ENCODE measurements around the gene CLCN5.
A peak's percentile ranks its signal among the peaks of the same experiment; 100 is the strongest.

The CLCN5 gene

GRCh38 chrX:49922291-49923241 is at the start of gene CLCN5:
TSS of gene CLCN5 (plus strand) at chrX:49922596. CDS start at chrX:49925299, 2,703 bp downstream.
- peak; percentile 97 for DNase-seq

DNA sequence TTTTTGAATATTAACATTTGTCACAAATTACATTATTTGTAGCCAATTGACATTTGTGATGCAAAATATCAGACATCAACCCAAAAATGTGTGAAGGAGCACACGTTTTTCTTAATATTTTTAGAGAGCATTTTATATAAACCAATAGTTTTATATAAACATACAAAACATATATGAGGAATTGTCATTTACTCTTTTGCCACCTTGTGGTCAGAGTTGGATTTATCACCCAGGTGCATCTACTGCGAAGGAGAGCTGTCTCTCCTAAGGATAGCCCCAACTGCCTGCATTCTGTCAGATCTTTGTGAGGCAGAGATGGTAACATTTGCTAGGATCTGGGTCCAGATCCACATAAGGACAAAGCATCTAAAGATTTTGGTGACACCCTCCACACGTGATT is 45.6 kb upstream of the CLCN5 start:
- DNase-seq: no peak

DNA sequence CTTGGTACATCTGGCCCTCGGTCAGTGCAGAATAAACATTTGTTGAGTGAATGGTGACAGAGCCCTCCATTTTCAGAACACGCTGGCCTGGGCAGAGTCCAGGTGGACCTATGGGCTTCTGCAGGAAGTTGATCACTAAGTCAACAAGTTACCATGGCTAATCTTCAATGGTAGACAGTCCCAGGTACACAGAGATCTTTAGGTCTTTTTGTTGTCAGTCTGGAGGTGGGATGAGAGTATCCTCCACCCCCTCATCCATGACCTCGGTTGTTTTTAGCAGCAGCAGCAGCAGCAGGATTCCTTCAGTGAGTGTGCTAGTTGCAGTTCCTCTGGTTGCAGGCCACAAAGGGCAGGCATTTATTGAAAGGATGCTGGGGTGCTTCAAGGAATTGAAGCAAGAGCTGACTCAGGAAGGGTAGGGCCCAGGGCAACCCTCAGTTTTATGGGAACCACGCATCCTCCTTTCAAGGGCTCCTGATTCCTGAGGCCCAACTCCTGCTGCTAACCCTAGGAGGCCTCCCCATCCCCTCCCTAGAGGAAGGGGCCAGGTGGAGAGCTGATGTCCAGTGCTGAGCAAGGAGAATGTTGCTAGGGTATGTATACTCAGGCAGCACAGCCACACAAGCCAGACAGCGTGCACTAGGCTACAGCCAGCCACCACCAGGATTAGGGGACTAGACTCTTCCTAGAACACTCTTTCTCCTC is 44.8 kb upstream of the CLCN5 start:
- DNase-seq: no peak

- no peak for DNase-seq
Observed at GRCh38 chrX:49878128-49878833, 44.1 kb upstream of the CLCN5 start.

- peak; percentile 84 for DNase-seq
Observed at GRCh38 chrX:49878834-49879655, 43.4 kb upstream of the CLCN5 start, which contains the start of gene USP27X. TSS of gene USP27X (plus strand) at chrX:49879484. CDS start at chrX:49880308, 824 bp downstream.

DNA sequence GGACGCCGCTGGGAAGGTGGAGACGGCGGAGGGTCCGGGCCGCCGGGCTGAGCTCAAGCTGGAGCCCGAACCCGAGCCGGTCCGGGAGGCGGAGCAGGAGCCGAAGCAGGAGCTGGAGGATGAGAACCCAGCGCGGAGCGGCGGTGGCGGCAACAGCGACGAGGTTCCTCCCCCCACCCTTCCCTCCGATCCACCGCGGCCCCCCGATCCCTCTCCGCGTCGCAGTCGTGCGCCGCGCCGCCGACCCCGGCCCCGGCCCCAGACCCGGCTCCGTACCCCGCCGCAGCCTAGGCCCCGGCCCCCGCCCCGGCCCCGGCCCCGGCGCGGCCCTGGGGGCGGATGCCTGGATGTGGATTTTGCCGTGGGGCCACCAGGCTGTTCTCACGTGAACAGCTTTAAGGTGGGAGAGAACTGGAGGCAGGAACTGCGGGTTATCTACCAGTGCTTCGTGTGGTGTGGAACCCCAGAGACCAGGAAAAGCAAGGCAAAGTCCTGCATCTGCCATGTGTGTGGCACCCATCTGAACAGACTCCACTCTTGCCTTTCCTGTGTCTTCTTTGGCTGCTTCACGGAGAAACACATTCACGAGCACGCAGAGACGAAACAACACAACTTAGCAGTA is 42.6 kb upstream of the CLCN5 start:
- no peak for DNase-seq

GRCh38 chrX:49880668-49881067 is 41.7 kb upstream of the CLCN5 start:
- no peak for DNase-seq

DNA sequence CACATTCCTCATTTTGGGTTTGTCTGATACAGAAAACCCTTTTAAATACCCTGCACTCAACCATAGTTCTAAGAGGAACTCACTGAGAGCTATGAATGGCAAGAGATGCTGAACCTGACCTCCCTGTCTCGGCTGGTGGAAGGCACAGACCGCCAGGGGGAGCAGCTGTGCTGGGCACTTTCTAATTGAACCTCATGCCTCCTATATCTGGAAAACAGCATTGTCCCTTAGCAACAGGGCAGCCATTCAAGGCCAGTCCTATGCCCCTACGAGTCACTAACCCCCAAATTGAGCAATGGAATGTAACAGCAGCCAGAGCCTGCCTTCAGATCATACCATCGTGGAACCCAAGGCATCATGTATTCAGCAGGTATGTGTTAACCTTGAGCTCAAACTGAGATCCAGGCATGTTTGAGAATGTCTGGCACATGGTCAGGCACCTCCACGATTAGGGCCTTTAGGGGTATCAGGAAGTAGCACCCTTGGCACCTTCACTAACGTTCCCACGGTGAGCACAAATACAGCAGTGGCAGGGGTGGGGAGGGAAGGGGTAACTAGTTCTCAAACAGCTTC is 38.0 kb upstream of the CLCN5 start:
- no peak for DNase-seq

GRCh38 chrX:49892542-49892941 is 29.9 kb upstream of the CLCN5 start:
- DNase-seq: no peak

- no peak for DNase-seq
Observed at GRCh38 chrX:49896951-49897350, 25.4 kb upstream of the CLCN5 start.

- no peak for DNase-seq
Observed at GRCh38 chrX:49901048-49901447, 21.3 kb upstream of the CLCN5 start.

DNA sequence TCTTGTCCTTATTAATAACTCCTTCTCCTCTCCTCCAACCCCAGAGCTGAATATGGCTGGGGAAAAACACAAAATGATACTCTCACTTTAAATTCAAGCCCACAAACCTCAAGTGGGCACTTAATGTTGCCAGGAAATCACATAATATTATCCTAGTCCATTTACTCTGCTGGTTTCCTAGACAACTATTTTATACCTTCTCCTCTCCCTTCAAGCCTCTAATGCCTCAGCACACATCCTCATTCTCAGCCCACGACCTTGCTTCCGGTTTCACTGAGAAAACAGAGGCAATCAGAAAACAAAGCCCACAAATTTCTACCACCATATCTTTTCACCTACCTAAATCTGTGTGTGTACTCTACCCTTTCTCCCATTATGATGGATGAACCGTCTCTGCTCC is 12.1 kb upstream of the CLCN5 start:
- no peak for DNase-seq

DNA sequence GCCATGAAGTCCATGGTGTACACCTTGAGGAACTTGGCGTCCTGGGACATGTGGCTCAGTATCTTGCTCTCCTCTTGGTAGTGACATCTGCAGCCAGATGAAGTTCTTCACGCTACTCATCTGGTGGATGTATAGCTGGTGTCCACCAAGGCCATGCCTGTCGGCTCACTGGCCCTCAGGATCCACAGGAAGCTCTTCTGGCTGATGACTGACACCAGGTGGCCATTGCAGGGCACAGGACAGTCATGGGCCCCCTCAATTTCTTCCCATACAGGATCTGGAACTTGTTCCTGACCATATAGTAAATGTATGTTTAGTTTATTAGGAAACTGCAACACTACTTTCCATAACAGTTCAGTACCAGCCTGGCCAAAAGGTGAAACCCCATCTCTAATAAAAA is 10.3 kb upstream of the CLCN5 start:
- DNase-seq: no peak

GRCh38 chrX:49912861-49913260 is 9.5 kb upstream of the CLCN5 start:
- DNase-seq: no peak

GRCh38 chrX:49915361-49916222 is 6.8 kb upstream of the CLCN5 start:
- DNase-seq: no peak

DNA sequence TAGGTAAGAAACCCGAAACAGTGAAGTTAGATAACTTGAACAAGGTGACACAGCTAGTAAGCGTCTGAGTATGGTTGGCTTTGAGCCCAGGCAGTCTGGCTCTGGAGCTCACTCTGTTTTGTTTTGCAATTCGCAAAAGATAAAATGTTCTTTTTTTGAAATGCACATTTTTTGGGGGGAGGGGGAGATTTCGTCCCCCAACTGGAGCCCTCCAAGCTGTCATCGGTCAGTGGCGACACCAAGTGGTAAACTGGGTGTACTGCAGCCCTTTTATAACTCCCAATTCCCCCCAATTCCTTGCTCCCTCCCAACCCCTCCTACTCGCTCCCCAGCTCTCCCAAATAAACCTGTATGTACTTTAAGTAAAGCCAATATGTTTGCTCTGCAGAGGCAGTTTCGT is 2.8 kb upstream of the CLCN5 start:
- DNase-seq: peak; percentile 32

DNA sequence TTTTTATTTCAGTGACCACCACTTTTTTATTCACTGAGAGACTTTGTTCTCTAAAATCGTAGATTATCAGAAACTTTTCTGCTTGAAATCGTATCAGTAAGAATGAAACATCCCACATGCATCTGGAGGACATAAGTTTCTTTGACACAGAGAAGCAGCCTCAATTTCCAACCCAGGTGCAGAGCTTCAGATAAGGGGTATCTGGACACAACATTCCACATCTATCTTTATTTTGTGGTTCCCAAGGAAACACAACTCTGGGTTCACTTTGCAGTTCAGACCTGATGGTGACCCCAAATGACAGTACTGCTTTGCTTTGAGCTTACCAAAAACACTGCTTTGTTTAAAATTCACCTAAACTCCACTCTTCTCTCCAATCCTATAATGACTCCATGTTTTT is 1.3 kb upstream of the CLCN5 start:
- no peak for DNase-seq

GRCh38 chrX:49925176-49925575 is 2.8 kb downstream of the CLCN5 start:
- no peak for DNase-seq

GRCh38 chrX:49930039-49930438 is 7.6 kb downstream of the CLCN5 start:
- DNase-seq: no peak

- no peak for DNase-seq
Observed at GRCh38 chrX:49932791-49933190, 10.4 kb downstream of the CLCN5 start.

DNA sequence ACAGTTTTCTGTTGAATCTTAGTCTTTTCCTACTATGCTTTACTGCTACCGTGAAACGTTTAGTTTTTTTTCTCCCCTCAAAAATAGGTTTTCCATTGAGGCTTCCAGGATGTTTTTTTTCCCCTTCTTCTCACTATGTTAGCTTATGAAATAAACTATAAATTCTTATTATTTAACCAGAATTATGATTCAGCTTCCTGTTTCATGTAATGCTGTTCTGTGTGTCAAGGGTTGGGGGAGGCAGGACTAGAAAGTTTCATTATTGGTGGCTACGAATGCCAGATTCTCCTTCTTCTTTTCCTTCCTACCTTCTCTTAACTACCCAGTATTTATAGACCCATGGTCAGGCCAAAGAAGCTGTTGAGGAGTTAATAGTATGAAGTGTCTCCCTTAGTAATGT is 11.8 kb downstream of the CLCN5 start:
- no peak for DNase-seq

Measured in left hindlimb (tissue), 1 donor.